SK-N-SH treated with all-trans-retinoic acid at 6 μM for 48 hours (cell line): ENCODE data around the gene FGFBP3.

ENCODE experiments used
- ARNTL ChIP-seq: fragments of 450-650 bp; formaldehyde crosslinking; IDR thresholded peaks from 2 replicates; pipeline ENCODE4 v1.5.0; 2020; ENCODE audit warnings: low read depth, mild to moderate bottlenecking, moderate library complexity, borderline replicate concordance
- BACH2 ChIP-seq: fragments of 250-450 bp; sonication (Bioruptor Pico); IDR thresholded peaks from 2 replicates; pipeline ENCODE4 v1.9.0; 2021; ENCODE audit warnings: mild to moderate bottlenecking, borderline replicate concordance
- RARB ChIP-seq: fragments of 250-450 bp; sonication (Bioruptor Pico); IDR thresholded peaks from 2 replicates; pipeline ENCODE4 v1.8.0; 2021; ENCODE audit warnings: mild to moderate bottlenecking, moderate library complexity

- TF ChIP-seq RARB (CRISPR knock-in tag) (no peak), BACH2 (no peak), ARNTL (no peak)
Observed at GRCh38 chr10:91931526-91932190, 22.4 kb upstream of the FGFBP3 start.
